Fibroblast of lung (primary cell): Measurements from ENCODE around the gene GPX2. TPM values are rescaled to one million over a fixed set of nuclear protein-coding genes. Genes with fewer than 3 reads are reported as not detected.

Experiments used
- DNase-seq, 2 donors: peaks; one replicate each; pipeline versions ENCODE4 v3.0.0 to v3.0.0-alpha.2; 2010; ENCODE audit warnings: low read depth in 2 of 2
- H2AFZ ChIP-seq: 2 replicates; pipeline ENCODE4 v1.5.1; 2012; ENCODE audit warnings: low read length, control low read depth, inconsistent platforms
- H3K27ac ChIP-seq: 2 replicates; pipeline ENCODE4 v1.5.1; 2011; ENCODE audit warnings: low read length, control low read depth; ENCODE audit not compliant: insufficient read depth
- H3K27me3 ChIP-seq: 2 replicates; pipeline ENCODE4 v1.5.1; 2011; ENCODE audit warnings: mild to moderate bottlenecking, low read length; ENCODE audit not compliant: control insufficient read depth, insufficient read depth
- H3K36me3 ChIP-seq: 2 replicates; pipeline ENCODE4 v1.5.1; 2011; ENCODE audit warnings: low read length; ENCODE audit not compliant: control insufficient read depth, insufficient read depth
- H3K4me1 ChIP-seq: 2 replicates; pipeline ENCODE4 v1.5.1; 2011; ENCODE audit warnings: low read length; ENCODE audit not compliant: control insufficient read depth, insufficient read depth; ENCODE audit errors: extremely low read depth
- H3K4me2 ChIP-seq: 2 replicates; pipeline ENCODE4 v1.5.1; 2011; ENCODE audit warnings: low read length, control low read depth; ENCODE audit not compliant: insufficient read depth; ENCODE audit errors: extremely low read depth
- H3K4me3 ChIP-seq, 4 experiments: fragments of 200-600 bp in 1 of 4; sonication (generic) in 1 of 4; replicated peaks in 1 of 4; 2 replicates each; pipeline ENCODE4 v1.5.1; 2011 to 2016; ENCODE audit warnings: low read length in 4 of 4, low read depth in 3 of 4, mild to moderate bottlenecking in 3 of 4, control low read depth in 2 of 4, inconsistent platforms in 1 of 4, mixed read lengths in 1 of 4; ENCODE audit not compliant: insufficient read depth in 1 of 4; ENCODE audit errors: control extremely low read depth in 1 of 4
- H3K79me2 ChIP-seq: 2 replicates; pipeline ENCODE4 v1.5.1; 2012; ENCODE audit warnings: mild to moderate bottlenecking, low read length, inconsistent platforms; ENCODE audit not compliant: control insufficient read depth, insufficient read depth
- H3K9ac ChIP-seq: 2 replicates; pipeline ENCODE4 v1.5.1; 2011; ENCODE audit warnings: mild to moderate bottlenecking, low read length, control low read depth; ENCODE audit not compliant: insufficient read depth
- H3K9me3 ChIP-seq: 2 replicates; pipeline ENCODE4 v1.5.1; 2012; ENCODE audit warnings: low read depth, low read length; ENCODE audit not compliant: control insufficient read depth, insufficient read depth
- H4K20me1 ChIP-seq: 2 replicates; pipeline ENCODE4 v1.5.1; 2011; ENCODE audit warnings: low read length; ENCODE audit not compliant: control insufficient read depth, insufficient read depth; ENCODE audit errors: extremely low read depth
- CTCF ChIP-seq, 2 donors: IDR thresholded peaks in 1 of 2; conservative IDR thresholded peaks in 1 of 2; 1 replicate in 1 of 2; 2 replicates in 1 of 2; pipeline ENCODE4 v1.5.1; 2011 to 2012; ENCODE audit warnings: low read length in 2 of 2, control low read depth in 1 of 2, inconsistent platforms in 1 of 2, low read depth in 1 of 2, mild to moderate bottlenecking in 1 of 2
- EZH2 ChIP-seq: IDR thresholded peaks from 2 replicates; pipeline ENCODE4 v1.5.1; 2012; ENCODE audit warnings: low read length, control low read depth, mild to moderate bottlenecking; ENCODE audit errors: missing control alignments
- polyA plus RNA-seq, 2 donors: library from polyadenylated mRNA; depleted of rRNA in 1 of 2; stranded (reverse) in 1 of 2; unstranded in 1 of 2; fragments of >200 nt; gene quantifications; 2 replicates each; pipeline ENCODE4 v1.2.1, GENCODE V29; 2011 to 2012; ENCODE audit warnings: missing spikeins in 1 of 2
- total RNA-seq: library from RNA; depleted of rRNA; stranded (reverse); fragments of >200 nt; gene quantifications from 2 replicates; pipeline ENCODE4 v1.2.1, GENCODE V29; 2014

GPX2 gene
- total and polyA plus RNA-seq, 2 donors (not counting 1 experiment from before 2014, with no cell fraction given), result not detected

GRCh38 chr14:64958201-64958600 lies 15.7 kb upstream of the GPX2 start:
- H2AFZ ChIP-seq, result no peak overlapping the region
- no peaks in the 10 kb centered on the region for H3K79me2 ChIP-seq
- no peak overlapping the region for H3K9ac ChIP-seq
- no peak for DNase-seq
- H3K4me3 ChIP-seq, result no peak overlapping the region
- no peaks in the 10 kb centered on the region for H3K9me3 ChIP-seq
- H4K20me1 ChIP-seq, result peaks cover 1% of the 10 kb centered on the region
- no peaks in the 10 kb centered on the region for H3K27me3 ChIP-seq
- TF ChIP-seq CTCF (conservative IDR thresholded peaks at IDR 0.05 in 1 of 2, IDR thresholded peaks at IDR 0.05 in 1 of 2; ENCODE audit: low read depth in 1 of 2, low read length in 2 of 2) (no peak), EZH2 (no peak)
- H3K27ac ChIP-seq, result no peak overlapping the region
- H3K4me2 ChIP-seq, result no peak overlapping the region
- no peaks in the 10 kb centered on the region for H3K36me3 ChIP-seq
- no peaks in the 10 kb centered on the region for H3K4me1 ChIP-seq

- H2AFZ ChIP-seq, result no peak overlapping the region
- no peaks in the 10 kb centered on the region for H3K4me1 ChIP-seq
- H3K4me3 ChIP-seq, result no peak overlapping the region
- peaks cover 1% of the 10 kb centered on the region for H4K20me1 ChIP-seq
- no peaks in the 10 kb centered on the region for H3K79me2 ChIP-seq
- no peak overlapping the region for H3K4me2 ChIP-seq
- no peak overlapping the region for H3K9ac ChIP-seq
- TF ChIP-seq EZH2 (no peak), CTCF (conservative IDR thresholded peaks at IDR 0.05 in 1 of 2, IDR thresholded peaks at IDR 0.05 in 1 of 2; ENCODE audit: low read depth in 1 of 2, low read length in 2 of 2) (no peak)
- H3K36me3 ChIP-seq, result no peaks in the 10 kb centered on the region
- no peak overlapping the region for H3K27ac ChIP-seq
- no peak for DNase-seq
- no peaks in the 10 kb centered on the region for H3K27me3 ChIP-seq
- no peaks in the 10 kb centered on the region for H3K9me3 ChIP-seq
These were observed 14.3 kb upstream of the GPX2 start for GRCh38 chr14:64956697-64957406.

DNA sequence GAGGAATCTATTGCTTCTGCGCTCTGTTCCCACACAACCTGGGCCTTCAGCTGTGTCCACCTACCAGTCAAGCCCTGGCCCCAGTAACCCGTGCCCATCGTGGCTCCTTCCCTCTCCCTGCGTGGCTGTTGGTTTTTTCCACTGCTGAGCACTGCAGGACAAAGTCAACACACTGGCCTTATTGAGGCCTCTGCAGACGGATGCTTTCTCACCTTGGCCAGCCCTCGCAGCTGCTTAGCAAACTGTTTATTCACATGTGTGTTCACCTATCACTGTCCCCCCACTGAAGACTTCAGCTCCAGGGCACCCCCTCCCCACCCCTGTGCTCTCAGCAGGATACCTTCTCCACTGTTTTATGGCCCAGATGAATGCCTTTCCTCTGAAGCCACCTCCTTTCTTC lies 12.8 kb upstream of the GPX2 start:
- Histone ChIP-seq H3K79me2 (no peaks in the 10 kb centered on the region), H4K20me1 (peaks cover 1% of the 10 kb centered on the region), H3K27ac (no peak overlapping the region), H3K36me3 (no peaks in the 10 kb centered on the region), H3K9ac (no peak overlapping the region), H3K4me3 (no peak overlapping the region), H3K9me3 (no peaks in the 10 kb centered on the region), H3K4me1 (no peaks in the 10 kb centered on the region), H2AFZ (no peak overlapping the region), H3K4me2 (no peak overlapping the region), H3K27me3 (no peaks in the 10 kb centered on the region)
- DNase-seq, result no peak
- TF ChIP-seq CTCF (conservative IDR thresholded peaks at IDR 0.05 in 1 of 2, IDR thresholded peaks at IDR 0.05 in 1 of 2; ENCODE audit: low read depth in 1 of 2, low read length in 2 of 2) (no peak), EZH2 (no peak)
